ENCODE results near the gene MC2R.
"Not testable (repeated sequence)": the region's sequence is repeated elsewhere in the genome, so short reads cannot be mapped to it uniquely, and the experiment has no call there.

Gene MC2R

GRCh38 chr18:13871701-13872100, 43.6 kb downstream of the MC2R start:
- peaks cover 2% of the 10 kb centered on the region for H3K4me1 ChIP-seq (ENCODE audit: control insufficient read depth, insufficient read depth, low read depth, low read length)
- H4K91ac ChIP-seq (ENCODE audit: low read length) = no peak overlapping the region
- H3K9me3 ChIP-seq (ENCODE audit: control insufficient read depth, low read length) = no peaks in the 10 kb centered on the region
- no peak overlapping the region for H3K9ac ChIP-seq (ENCODE audit: low read length)
- H3K4me3 ChIP-seq (ENCODE audit: insufficient read depth in 1 of 2, low read depth in 1 of 2, low read length in 2 of 2) = no peak overlapping the region
- DNase-seq = no peak
- no peak overlapping the region for H3K18ac ChIP-seq (ENCODE audit: low read depth in 1 of 2, low read length in 2 of 2)
- no peak overlapping the region for H2BK12ac ChIP-seq (ENCODE audit: low read length in 2 of 2)
- H2BK15ac ChIP-seq (ENCODE audit: low read depth, poor library complexity, severe bottlenecking) = no peak overlapping the region
- no peaks in the 10 kb centered on the region for H3K79me1 ChIP-seq (replicated peaks; ENCODE audit: low read length, poor library complexity, severe bottlenecking)
- H4K8ac ChIP-seq (ENCODE audit: low read length) = no peak overlapping the region
- 69% methylated on average over 13 of the region's 13 CpGs for WGBS
- no peaks in the 10 kb centered on the region for H3K36me3 ChIP-seq (ENCODE audit: control insufficient read depth in 1 of 2, insufficient read depth in 2 of 2, low read depth in 1 of 2, low read length in 2 of 2)
- H3K27ac ChIP-seq (ENCODE audit: low read length, poor library complexity, severe bottlenecking) = no peak overlapping the region
- H2BK5ac ChIP-seq (ENCODE audit: low read depth, low read length, poor library complexity, severe bottlenecking) = no peak overlapping the region
- H3K14ac ChIP-seq (ENCODE audit: low read length in 2 of 2) = no peak overlapping the region
- H3K27me3 ChIP-seq (ENCODE audit: control insufficient read depth in 1 of 2, insufficient read depth in 1 of 2, low read length in 2 of 2) = peaks cover 4 to 54% of the 10 kb centered on the region in 2 experiments
- no peak overlapping the region for H2AK5ac ChIP-seq (ENCODE audit: low read length, severe bottlenecking)
- no peak overlapping the region for H3K4me2 ChIP-seq (ENCODE audit: low read length, poor library complexity, severe bottlenecking)
- no peak overlapping the region for H3K23ac ChIP-seq (ENCODE audit: low read length in 2 of 2)
- no peak overlapping the region for H3K4ac ChIP-seq (ENCODE audit: low read depth in 1 of 2, low read length in 2 of 2)
- H2AFZ ChIP-seq (ENCODE audit: low read depth, low read length) = no peak overlapping the region
- no peak overlapping the region for H2BK120ac ChIP-seq (ENCODE audit: low read depth, low read length)

- H3K4ac ChIP-seq (ENCODE audit: low read depth in 1 of 2, low read length in 2 of 2) = no peak overlapping the region
- no peak overlapping the region for H2BK5ac ChIP-seq (ENCODE audit: low read depth, low read length, poor library complexity, severe bottlenecking)
- H3K36me3 ChIP-seq (ENCODE audit: control insufficient read depth in 1 of 2, insufficient read depth in 2 of 2, low read depth in 1 of 2, low read length in 2 of 2) = no peaks in the 10 kb centered on the region
- H3K9ac ChIP-seq (ENCODE audit: low read length) = no peak overlapping the region
- H2BK120ac ChIP-seq (ENCODE audit: low read depth, low read length) = no peak overlapping the region
- H3K9me3 ChIP-seq (ENCODE audit: control insufficient read depth, low read length) = no peaks in the 10 kb centered on the region
- no peak overlapping the region for H3K4me3 ChIP-seq (ENCODE audit: insufficient read depth in 1 of 2, low read depth in 1 of 2, low read length in 2 of 2)
- no peak overlapping the region for H4K91ac ChIP-seq (ENCODE audit: low read length)
- H2BK12ac ChIP-seq (ENCODE audit: low read length in 2 of 2) = no peak overlapping the region
- WGBS = 4% methylated on average over 46 of the region's 51 CpGs
- H3K18ac ChIP-seq (ENCODE audit: low read depth in 1 of 2, low read length in 2 of 2) = no peak overlapping the region
- DNase-seq = no peak
- no peak overlapping the region for H3K23ac ChIP-seq (ENCODE audit: low read length in 2 of 2)
- H3K79me1 ChIP-seq (replicated peaks; ENCODE audit: low read length, poor library complexity, severe bottlenecking) = no peaks in the 10 kb centered on the region
- no peak overlapping the region for H2BK15ac ChIP-seq (ENCODE audit: low read depth, poor library complexity, severe bottlenecking)
- no peak overlapping the region for H2AK5ac ChIP-seq (ENCODE audit: low read length, severe bottlenecking)
- no peak overlapping the region for H3K27ac ChIP-seq (ENCODE audit: low read length, poor library complexity, severe bottlenecking)
- H4K8ac ChIP-seq (ENCODE audit: low read length) = no peak overlapping the region
- H2AFZ ChIP-seq (ENCODE audit: low read depth, low read length) = no peak overlapping the region
- no peak overlapping the region for H3K14ac ChIP-seq (ENCODE audit: low read length in 2 of 2)
- no peak overlapping the region for H3K4me2 ChIP-seq (ENCODE audit: low read length, poor library complexity, severe bottlenecking)
- peaks cover 4 to 52% of the 10 kb centered on the region in 2 experiments for H3K27me3 ChIP-seq (ENCODE audit: control insufficient read depth in 1 of 2, insufficient read depth in 1 of 2, low read length in 2 of 2)
- H3K4me1 ChIP-seq (ENCODE audit: control insufficient read depth, insufficient read depth, low read depth, low read length) = peaks cover 2% of the 10 kb centered on the region
Observed at GRCh38 chr18:13868501-13869271, 46.6 kb downstream of the MC2R start.

GRCh38 chr18:13862898-13863297, 52.4 kb downstream of the MC2R start:
- not testable (repeated sequence) for H3K4me1 ChIP-seq (ENCODE audit: control insufficient read depth, insufficient read depth, low read depth, low read length); H3K18ac ChIP-seq (ENCODE audit: low read depth in 1 of 2, low read length in 2 of 2); H2BK12ac ChIP-seq (ENCODE audit: low read length in 2 of 2); H3K9me3 ChIP-seq (ENCODE audit: control insufficient read depth, low read length); H3K4ac ChIP-seq (ENCODE audit: low read depth in 1 of 2, low read length in 2 of 2); H3K23ac ChIP-seq (ENCODE audit: low read length in 2 of 2); H2BK5ac ChIP-seq (ENCODE audit: low read depth, low read length, poor library complexity, severe bottlenecking); H4K91ac ChIP-seq (ENCODE audit: low read length); DNase-seq; H3K27ac ChIP-seq (ENCODE audit: low read length, poor library complexity, severe bottlenecking); H3K9ac ChIP-seq (ENCODE audit: low read length); H3K4me2 ChIP-seq (ENCODE audit: low read length, poor library complexity, severe bottlenecking); H3K4me3 ChIP-seq (ENCODE audit: insufficient read depth in 1 of 2, low read depth in 1 of 2, low read length in 2 of 2); H2AFZ ChIP-seq (ENCODE audit: low read depth, low read length); H4K8ac ChIP-seq (ENCODE audit: low read length); H3K36me3 ChIP-seq (ENCODE audit: control insufficient read depth in 1 of 2, insufficient read depth in 2 of 2, low read depth in 1 of 2, low read length in 2 of 2); H2AK5ac ChIP-seq (ENCODE audit: low read length, severe bottlenecking); H3K27me3 ChIP-seq (ENCODE audit: control insufficient read depth in 1 of 2, insufficient read depth in 1 of 2, low read length in 2 of 2); H3K14ac ChIP-seq (ENCODE audit: low read length in 2 of 2); H2BK120ac ChIP-seq (ENCODE audit: low read depth, low read length); H3K79me1 ChIP-seq (replicated peaks; ENCODE audit: low read length, poor library complexity, severe bottlenecking); H2BK15ac ChIP-seq (ENCODE audit: low read depth, poor library complexity, severe bottlenecking)
- WGBS = 42% methylated on average over 7 of the region's 7 CpGs

- DNase-seq = no peak
- H2BK12ac ChIP-seq (ENCODE audit: low read length in 2 of 2) = no peak overlapping the region
- no peak overlapping the region for H4K91ac ChIP-seq (ENCODE audit: low read length)
- WGBS = 77% methylated on average over 3 of the region's 4 CpGs
- H3K14ac ChIP-seq (ENCODE audit: low read length in 2 of 2) = no peak overlapping the region
- no peak overlapping the region for H2AFZ ChIP-seq (ENCODE audit: low read depth, low read length)
- no peaks in the 10 kb centered on the region for H3K79me1 ChIP-seq (replicated peaks; ENCODE audit: low read length, poor library complexity, severe bottlenecking)
- no peak overlapping the region for H2BK120ac ChIP-seq (ENCODE audit: low read depth, low read length)
- H2BK15ac ChIP-seq (ENCODE audit: low read depth, poor library complexity, severe bottlenecking) = no peak overlapping the region
- no peak overlapping the region for H3K9ac ChIP-seq (ENCODE audit: low read length)
- H3K23ac ChIP-seq (ENCODE audit: low read length in 2 of 2) = no peak overlapping the region
- no peaks in the 10 kb centered on the region for H3K36me3 ChIP-seq (ENCODE audit: control insufficient read depth in 1 of 2, insufficient read depth in 2 of 2, low read depth in 1 of 2, low read length in 2 of 2)
- no peak overlapping the region for H3K18ac ChIP-seq (ENCODE audit: low read depth in 1 of 2, low read length in 2 of 2)
- H3K4me2 ChIP-seq (ENCODE audit: low read length, poor library complexity, severe bottlenecking) = no peak overlapping the region
- no peak overlapping the region for H3K4ac ChIP-seq (ENCODE audit: low read depth in 1 of 2, low read length in 2 of 2)
- no peaks in the 10 kb centered on the region for H3K4me1 ChIP-seq (ENCODE audit: control insufficient read depth, insufficient read depth, low read depth, low read length)
- H3K27ac ChIP-seq (ENCODE audit: low read length, poor library complexity, severe bottlenecking) = no peak overlapping the region
- peaks cover 15% of the 10 kb centered on the region for H3K9me3 ChIP-seq (ENCODE audit: control insufficient read depth, low read length)
- no peak overlapping the region for H3K4me3 ChIP-seq (ENCODE audit: insufficient read depth in 1 of 2, low read depth in 1 of 2, low read length in 2 of 2)
- H3K27me3 ChIP-seq (ENCODE audit: control insufficient read depth in 1 of 2, insufficient read depth in 1 of 2, low read length in 2 of 2) = no peaks in the 10 kb centered on the region
- no peak overlapping the region for H2BK5ac ChIP-seq (ENCODE audit: low read depth, low read length, poor library complexity, severe bottlenecking)
- no peak overlapping the region for H2AK5ac ChIP-seq (ENCODE audit: low read length, severe bottlenecking)
- H4K8ac ChIP-seq (ENCODE audit: low read length) = no peak overlapping the region
Observed at GRCh38 chr18:13849791-13850190, 65.5 kb downstream of the MC2R start.
